IMR-90 (cell line): ENCODE measurements around the gene TNFRSF25. TPM values are rescaled to one million over a fixed set of nuclear protein-coding genes. Genes with fewer than 3 reads are reported as not detected.

Source experiments
- ATAC-seq: fragments of 200-7000 bp; cut with Tn5 transposase; 2 replicates; pipeline ENCODE4 v1.9.1; 2020; ENCODE audit warnings: low read depth, mild to moderate bottlenecking, moderate library complexity
- BruUV-seq: library from RNA; stranded (reverse); fragments of 400-500 nt; replicated peaks from 2 replicates; lab custom pipeline; 2021; lab: Mats Ljungman, UMichigan
- CTCF ChIA-PET: fragments of 300-600 bp; formaldehyde crosslinking; extraction: SDS; loops from one replicate; lab custom pipeline; 2021; ENCODE audit warnings: antibody characterized with exemption; lab: Yijun Ruan, JAX
- POLR2A ChIA-PET: fragments of 300-600 bp; sonication (Branson Sonifier 250); formaldehyde crosslinking; loops from one replicate; lab custom pipeline; 2022; ENCODE audit warnings: antibody characterized with exemption; ENCODE audit not compliant: unreplicated experiment; lab: Charles Lee
- DNase-seq: peaks from one replicate; pipeline ENCODE4 v3.0.0; 2013
- H2AFZ ChIP-seq: replicated peaks from 2 replicates; pipeline ENCODE3; 2013; ENCODE audit warnings: low read length, mild to moderate bottlenecking; ENCODE audit not compliant: poor library complexity
- H2AK5ac ChIP-seq: 2 replicates; pipeline ENCODE4 v1.6.1; 2013; ENCODE audit warnings: low read depth, low read length, inconsistent platforms
- H2AK9ac ChIP-seq: replicated peaks from 2 replicates; pipeline ENCODE3; 2013; ENCODE audit warnings: mild to moderate bottlenecking, low read depth, low read length, moderate library complexity; ENCODE audit not compliant: poor library complexity
- H2BK120ac ChIP-seq: 2 replicates; pipeline ENCODE4 v1.6.1; 2013; ENCODE audit warnings: low read depth, low read length, inconsistent platforms
- H2BK15ac ChIP-seq: 3 replicates; pipeline ENCODE4 v1.6.1; 2013; ENCODE audit warnings: low read depth, low read length, inconsistent platforms
- H2BK20ac ChIP-seq: 2 replicates; pipeline ENCODE4 v1.6.1; 2013; ENCODE audit warnings: low read depth, mild to moderate bottlenecking, inconsistent platforms, low read length, moderate library complexity
- H2BK5ac ChIP-seq: 2 replicates; pipeline ENCODE4 v1.6.1; 2013; ENCODE audit warnings: mild to moderate bottlenecking, low read depth, low read length, inconsistent platforms; ENCODE audit not compliant: poor library complexity, severe bottlenecking
- H3K14ac ChIP-seq: replicated peaks from 2 replicates; pipeline ENCODE4 v1.6.1; 2013; ENCODE audit warnings: low read depth, low read length, inconsistent platforms
- H3K18ac ChIP-seq: 2 replicates; pipeline ENCODE4 v1.6.1; 2013; ENCODE audit warnings: low read depth, low read length, control low read depth
- H3K23ac ChIP-seq: 2 replicates; pipeline ENCODE4 v1.6.1; 2013; ENCODE audit warnings: low read depth, low read length, inconsistent platforms
- H3K27ac ChIP-seq: 2 replicates; pipeline ENCODE4 v1.5.1; 2013; ENCODE audit warnings: mild to moderate bottlenecking, control low read depth, low read length; ENCODE audit not compliant: insufficient read depth
- H3K27me3 ChIP-seq: 2 replicates; pipeline ENCODE4 v1.6.1; 2013; ENCODE audit warnings: low read length; ENCODE audit not compliant: control insufficient read depth, insufficient read depth
- H3K36me3 ChIP-seq: 2 replicates; pipeline ENCODE4 v1.6.1; 2013; ENCODE audit warnings: low read length, mixed read lengths; ENCODE audit not compliant: control insufficient read depth, insufficient read depth
- H3K4ac ChIP-seq: 2 replicates; pipeline ENCODE4 v1.6.1; 2013; ENCODE audit warnings: low read depth, low read length, inconsistent platforms
- H3K4me1 ChIP-seq: 2 replicates; pipeline ENCODE4 v1.6.1; 2013; ENCODE audit warnings: low read length, mixed read lengths; ENCODE audit not compliant: control insufficient read depth, insufficient read depth
- H3K4me2 ChIP-seq: 2 replicates; pipeline ENCODE4 v1.6.1; 2013; ENCODE audit warnings: low read depth, mild to moderate bottlenecking, control low read depth, low read length, moderate library complexity
- H3K4me3 ChIP-seq: 2 replicates; pipeline ENCODE4 v1.5.1; 2013; ENCODE audit warnings: low read depth, mild to moderate bottlenecking, control low read depth, low read length, moderate library complexity; ENCODE audit not compliant: insufficient read depth
- H3K56ac ChIP-seq: 2 replicates; pipeline ENCODE4 v1.6.1; 2013; ENCODE audit warnings: low read length, inconsistent platforms; ENCODE audit not compliant: insufficient read depth; ENCODE audit errors: extremely low read depth
- H3K79me1 ChIP-seq, 2 experiments: 2 replicates each; pipeline ENCODE4 v1.6.1; 2013; ENCODE audit warnings: low read length in 2 of 2, inconsistent platforms in 1 of 2, low read depth in 1 of 2
- H3K9ac ChIP-seq: 2 replicates; pipeline ENCODE4 v1.6.1; 2013; ENCODE audit warnings: low read depth, low read length, control low read depth
- H3K9me1 ChIP-seq: 2 replicates; pipeline ENCODE4 v1.6.1; 2013; ENCODE audit warnings: low read length, inconsistent platforms; ENCODE audit not compliant: insufficient read depth
- H3K9me3 ChIP-seq: 2 replicates; pipeline ENCODE4 v1.6.1; 2013; ENCODE audit warnings: low read length; ENCODE audit not compliant: control insufficient read depth, insufficient read depth
- H4K20me1 ChIP-seq: 2 replicates; pipeline ENCODE4 v1.6.1; 2013; ENCODE audit warnings: low read length, inconsistent platforms; ENCODE audit not compliant: insufficient read depth
- H4K5ac ChIP-seq: 2 replicates; pipeline ENCODE4 v1.6.1; 2013; ENCODE audit warnings: mild to moderate bottlenecking, low read depth, low read length, control low read depth
- H4K8ac ChIP-seq, 2 experiments: 2 replicates each; pipeline ENCODE4 v1.6.1; 2013; ENCODE audit warnings: low read depth in 2 of 2, low read length in 2 of 2, control low read depth in 1 of 2, inconsistent platforms in 1 of 2
- H4K91ac ChIP-seq: 2 replicates; pipeline ENCODE4 v1.6.1; 2013; ENCODE audit warnings: low read depth, low read length, inconsistent platforms; ENCODE audit not compliant: insufficient read depth
- CHD1 ChIP-seq: IDR thresholded peaks from 2 replicates; pipeline ENCODE4 v1.6.1; 2012; ENCODE audit warnings: low read depth, low read length, improper control_type of control experiment
- MAFK ChIP-seq: IDR thresholded peaks from 2 replicates; pipeline ENCODE4 v1.6.1; 2012; ENCODE audit warnings: low read depth, low read length, improper control_type of control experiment
- MAZ ChIP-seq: IDR thresholded peaks from 2 replicates; pipeline ENCODE4 v1.6.1; 2012; ENCODE audit warnings: low read depth, mild to moderate bottlenecking, low read length, improper control_type of control experiment, moderate library complexity, borderline replicate concordance
- POLR2A ChIP-seq: IDR thresholded peaks from 2 replicates; pipeline ENCODE4 v1.6.1; 2012; ENCODE audit warnings: mild to moderate bottlenecking, low read depth, low read length
- RAD21 ChIP-seq: IDR thresholded peaks from 2 replicates; pipeline ENCODE4 v1.6.1; 2012; ENCODE audit warnings: low read length, improper control_type of control experiment
- USF2 ChIP-seq: fragments of 150-350 bp; IDR thresholded peaks from 2 replicates; pipeline ENCODE4 v1.6.1; 2017; ENCODE audit warnings: mild to moderate bottlenecking, antibody characterized with exemption, low read length, low read depth
- WGBS, 2 experiments: methylation state at CpG; one replicate each; pipeline versions ENCODE4 v1.1.5 to v1.1.7; 2013; ENCODE audit warnings: missing lambda C conversion rate in 2 of 2; ENCODE audit not compliant: insufficient read length in 1 of 2; ENCODE audit errors: extremely low coverage in 2 of 2; 5-methylcytosine and 5-hydroxymethylcytosine counted together
- dilution Hi-C: fragments of 300-500 bp; cut with HindIII; formaldehyde crosslinking; loops from one replicate; pipeline ENCODE4 v1.14.3; 2018; ENCODE audit warnings: low sequenced_read_pairs; ENCODE audit not compliant: unreplicated experiment
- in situ Hi-C: fragments of 300-500 bp; cut with MboI; formaldehyde crosslinking; loops from 3 replicates; pipeline ENCODE4 v1.14.3; 2019; ENCODE audit warnings: low sequenced_read_pairs, inconsistent platforms, mixed read lengths
- intact Hi-C: fragments of 100-400 bp; cut with micrococcal nuclease; formaldehyde crosslinking; loops from 2 replicates; pipeline ENCODE4 v1.10.0; 2022
- polyA plus RNA-seq, 3 experiments: library from polyadenylated mRNA; depleted of rRNA; stranded (reverse); fragments of >200 nt; gene quantifications; 2 replicates each; pipeline ENCODE4 v1.2.3, GENCODE V29; 2012; ENCODE audit warnings: low replicate concordance in 1 of 3
- total RNA-seq: library from RNA; depleted of rRNA; stranded (reverse); fragments of >200 nt; gene quantifications from 2 replicates; pipeline ENCODE4 v1.2.3, GENCODE V29; 2012

TNFRSF25 gene
- total and polyA plus RNA-seq, 2 of the 4 experiments (the other 2 are of a cell fraction) = 1.3 to 11.2 TPM

- intact Hi-C loops = no loop called here
- H3K79me1 ChIP-seq = no peaks in the 10 kb centered on the region
- dilution Hi-C loops = no loop called here
- no peak overlapping the region for H3K27ac ChIP-seq
- in situ Hi-C loops = no loop called here
- ChIA-PET CTCF (no interaction called here), POLR2A (no interaction called here)
- no peak overlapping the region for H3K56ac ChIP-seq
- no peak overlapping the region for H2BK5ac ChIP-seq
- no peak overlapping the region for H3K14ac ChIP-seq
- no peaks in the 10 kb centered on the region for H3K36me3 ChIP-seq
- TF ChIP-seq MAZ (no peak), CHD1 (no peak), POLR2A (no peak), MAFK (no peak), RAD21 (no peak), USF2 (no peak)
- no peak for DNase-seq
- no peaks in the 10 kb centered on the region for H3K9me1 ChIP-seq
- no peak overlapping the region for H3K4me3 ChIP-seq
- WGBS, 2 experiments = 89% methylated on average over 3 of the region's 6 CpGs; no CpG with 5 or more reads in 1 of the 2 experiments
- H3K4me1 ChIP-seq = peaks cover 3% of the 10 kb centered on the region; the same call in 1 of the 2 replicates
- no peak overlapping the region for H2BK15ac ChIP-seq
- H3K27me3 ChIP-seq = peaks cover 84% of the 10 kb centered on the region
- no peak overlapping the region for H4K91ac ChIP-seq
- H2BK20ac ChIP-seq = no peak overlapping the region
- no peak overlapping the region for H4K8ac ChIP-seq
- H3K9ac ChIP-seq = no peak overlapping the region
- BruUV-seq = no TSS peak
- ATAC-seq = no peak
- H3K9me3 ChIP-seq = no peaks in the 10 kb centered on the region
- H2AK5ac ChIP-seq = no peak overlapping the region
- H2AFZ ChIP-seq = no peak overlapping the region
- no peak overlapping the region for H2BK120ac ChIP-seq
- no peak overlapping the region for H4K5ac ChIP-seq
- no peak overlapping the region for H3K4ac ChIP-seq
- H2AK9ac ChIP-seq = no peak overlapping the region
- H3K23ac ChIP-seq = no peak overlapping the region
- H4K20me1 ChIP-seq = peaks cover 11% of the 10 kb centered on the region; the same call in 1 of the 2 replicates
- H3K4me2 ChIP-seq = no peak overlapping the region
- H3K18ac ChIP-seq = no peak overlapping the region
Observed at GRCh38 chr1:6425658-6426057, 40.3 kb downstream of the TNFRSF25 start.
